ENCODE measurements around the gene OOSP4B. TPM values are rescaled to one million over a fixed set of nuclear protein-coding genes. Genes with fewer than 3 reads are reported as not detected.
"Not testable (repeated sequence)": the region's sequence is repeated elsewhere in the genome, so short reads cannot be mapped to it uniquely, and the experiment has no call there.

The OOSP4B gene
- total RNA-seq, 1 experiment from 2014 or later = not detected

DNA sequence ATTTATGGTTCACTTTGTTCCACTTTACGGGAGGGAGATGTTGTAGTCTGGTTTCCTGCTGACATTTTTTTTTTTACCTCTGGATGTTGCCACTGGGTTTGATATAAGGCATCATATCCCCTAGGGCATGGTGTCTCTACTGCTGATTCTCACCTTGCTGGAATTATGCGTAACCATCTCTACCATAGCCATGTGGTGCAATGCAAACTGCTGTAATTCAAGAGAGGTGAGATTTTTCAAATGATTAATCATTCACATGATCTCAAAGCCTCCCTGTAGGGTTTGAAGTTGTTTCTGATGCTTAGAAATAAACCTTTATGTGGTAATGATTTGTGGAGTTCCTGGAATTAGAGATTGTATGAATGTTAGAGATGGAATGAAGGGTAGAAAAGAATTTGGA, 52.5 kb downstream of the OOSP4B start:
- ChIA-PET POLR2A (no interaction called here), CTCF (no interaction called here)
- H3K27ac Mint-ChIP-seq = no peak overlapping the region
- DNase-seq (ENCODE audit: low spot score) (no peak), ATAC-seq (no peak)
- H3K36me3 Mint-ChIP-seq = peaks cover 10% of the 10 kb centered on the region
- H3K4me1 Mint-ChIP-seq = no peaks in the 10 kb centered on the region
- no peaks in the 10 kb centered on the region for H3K27me3 Mint-ChIP-seq (ENCODE audit: low read depth)
- TF ChIP-seq ELF4 (CRISPR knock-in tag; IDR thresholded peaks at IDR 0.05; ENCODE audit: low read depth) (no peak), ZNF671 (CRISPR knock-in tag; IDR thresholded peaks at IDR 0.05) (no peak), GABPB1 (CRISPR knock-in tag; IDR thresholded peaks at IDR 0.05) (no peak), HMGXB4 (CRISPR knock-in tag; IDR thresholded peaks at IDR 0.05) (no peak), GRHL2 (CRISPR knock-in tag; IDR thresholded peaks at IDR 0.05; ENCODE audit: insufficient replicate concordance, severe bottlenecking) (no peak), ATF6 (CRISPR knock-in tag; IDR thresholded peaks at IDR 0.05) (no peak), NR3C1 (CRISPR knock-in tag; conservative IDR thresholded peaks at IDR 0.05; ENCODE audit: low read depth) (no peak), ZNF281 (CRISPR knock-in tag; IDR thresholded peaks at IDR 0.05) (no peak)
- TF ChIP-seq, protein P1, sequence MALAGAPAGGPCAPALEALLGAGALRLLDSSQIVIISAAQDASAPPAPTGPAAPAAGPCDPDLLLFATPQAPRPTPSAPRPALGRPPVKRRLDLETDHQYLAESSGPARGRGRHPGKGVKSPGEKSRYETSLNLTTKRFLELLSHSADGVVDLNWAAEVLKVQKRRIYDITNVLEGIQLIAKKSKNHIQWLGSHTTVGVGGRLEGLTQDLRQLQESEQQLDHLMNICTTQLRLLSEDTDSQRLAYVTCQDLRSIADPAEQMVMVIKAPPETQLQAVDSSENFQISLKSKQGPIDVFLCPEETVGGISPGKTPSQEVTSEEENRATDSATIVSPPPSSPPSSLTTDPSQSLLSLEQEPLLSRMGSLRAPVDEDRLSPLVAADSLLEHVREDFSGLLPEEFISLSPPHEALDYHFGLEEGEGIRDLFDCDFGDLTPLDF (CRISPR knock-in tag; IDR thresholded peaks at IDR 0.05) = no peak
- no peak overlapping the region for H3K4me3 Mint-ChIP-seq
- H3K9me3 Mint-ChIP-seq = peaks cover 9% of the 10 kb centered on the region

DNA sequence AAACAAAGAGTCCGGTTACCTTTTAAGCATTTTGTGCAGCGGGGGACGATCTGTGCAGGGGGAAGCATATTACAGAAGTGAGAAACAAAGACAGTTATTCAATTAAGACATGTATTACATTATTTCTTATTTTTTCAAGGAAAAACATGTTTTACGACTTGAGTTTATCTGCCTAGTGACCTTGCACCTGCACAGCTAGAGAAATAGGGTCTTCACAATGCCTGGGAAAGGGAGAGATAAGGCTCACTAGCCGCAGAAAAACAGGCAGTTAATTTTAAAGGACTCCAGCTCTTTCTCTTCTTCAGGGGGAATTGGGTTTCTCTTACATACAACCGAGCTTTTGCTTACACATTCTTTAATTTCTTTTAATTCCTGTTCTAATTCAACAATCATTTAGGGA, 54.7 kb downstream of the OOSP4B start:
- H3K27me3 Mint-ChIP-seq (ENCODE audit: low read depth); CTCF ChIA-PET; POLR2A ChIA-PET; ATAC-seq; DNase-seq (ENCODE audit: low spot score); H3K27ac Mint-ChIP-seq; H3K36me3 Mint-ChIP-seq; H3K4me3 Mint-ChIP-seq; H3K4me1 Mint-ChIP-seq: not testable (repeated sequence)
- peaks cover 17% of the 10 kb centered on the region for H3K9me3 Mint-ChIP-seq

DNA sequence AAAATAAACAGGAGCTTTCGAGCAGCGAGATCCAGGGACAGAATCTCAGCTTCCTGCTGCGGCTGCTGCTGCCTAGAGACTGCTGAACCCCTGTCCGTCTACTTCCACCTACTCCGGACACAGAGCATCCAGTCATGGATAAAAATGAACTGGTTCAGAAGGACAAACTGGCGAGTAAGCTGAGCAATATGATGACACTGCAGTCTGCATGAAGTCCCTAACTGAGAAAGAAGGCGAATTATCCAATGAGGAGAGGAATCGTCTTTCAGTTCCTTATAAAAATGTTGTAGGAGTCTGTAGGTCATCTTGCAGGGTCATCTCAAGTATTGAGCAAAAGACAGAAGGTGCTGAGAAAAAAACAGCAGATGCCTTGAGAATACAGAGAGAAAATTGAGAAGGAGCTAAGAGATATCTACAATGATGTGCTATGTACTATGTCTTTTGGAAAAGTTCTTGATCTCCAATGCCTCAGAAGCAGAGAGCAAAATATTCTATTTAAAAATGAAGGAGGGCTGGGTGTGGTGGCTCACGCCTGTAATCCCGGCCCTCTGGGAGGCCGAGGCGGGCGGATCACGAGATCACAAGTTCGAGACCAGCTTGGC, 60.3 kb downstream of the OOSP4B start:
- CTCF ChIA-PET = no interaction called here
- no peak for ATAC-seq
- DNase-seq (ENCODE audit: low spot score) = no peak
- no peak overlapping the region for H3K27ac Mint-ChIP-seq
- H3K4me1 Mint-ChIP-seq = peaks cover 6% of the 10 kb centered on the region
- TF ChIP-seq JAZF1 (CRISPR knock-in tag; IDR thresholded peaks at IDR 0.05) = no peak
- no peak for TF ChIP-seq NFATC4 (CRISPR knock-in tag; IDR thresholded peaks at IDR 0.05)
- TF ChIP-seq SP1 (CRISPR knock-in tag; conservative IDR thresholded peaks at IDR 0.05) = no peak
- TF ChIP-seq, protein P2, sequence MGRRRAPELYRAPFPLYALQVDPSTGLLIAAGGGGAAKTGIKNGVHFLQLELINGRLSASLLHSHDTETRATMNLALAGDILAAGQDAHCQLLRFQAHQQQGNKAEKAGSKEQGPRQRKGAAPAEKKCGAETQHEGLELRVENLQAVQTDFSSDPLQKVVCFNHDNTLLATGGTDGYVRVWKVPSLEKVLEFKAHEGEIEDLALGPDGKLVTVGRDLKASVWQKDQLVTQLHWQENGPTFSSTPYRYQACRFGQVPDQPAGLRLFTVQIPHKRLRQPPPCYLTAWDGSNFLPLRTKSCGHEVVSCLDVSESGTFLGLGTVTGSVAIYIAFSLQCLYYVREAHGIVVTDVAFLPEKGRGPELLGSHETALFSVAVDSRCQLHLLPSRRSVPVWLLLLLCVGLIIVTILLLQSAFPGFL (CRISPR knock-in tag; IDR thresholded peaks at IDR 0.05; ENCODE audit: borderline replicate concordance) = no peak
- POLR2A ChIA-PET = no interaction called here
- peaks cover 7% of the 10 kb centered on the region for H3K36me3 Mint-ChIP-seq
- peaks cover 25% of the 10 kb centered on the region for H3K9me3 Mint-ChIP-seq
- no peak overlapping the region for H3K4me3 Mint-ChIP-seq
- no peaks in the 10 kb centered on the region for H3K27me3 Mint-ChIP-seq (ENCODE audit: low read depth)

Measured in WTC11 (cell line).